B cell (primary cell): ENCODE measurements around the gene MAIP1. TPM values are rescaled to one million over a fixed set of nuclear protein-coding genes. Genes with fewer than 3 reads are reported as not detected.

Experiments used
- ATAC-seq: fragments of 200-7000 bp; cut with Tn5 transposase; one replicate; pipeline ENCODE4 v1.10.0; 2021; ENCODE audit warnings: low read depth, mild to moderate bottlenecking, moderate number of reproducible peaks, moderate library complexity
- CTCF ChIA-PET: fragments of 350-600 bp; sonication (Branson Sonifier 250); formaldehyde crosslinking; loops from one replicate; lab custom pipeline; 2021; ENCODE audit warnings: antibody characterized with exemption, inconsistent platforms; lab: Charles Lee
- POLR2A ChIA-PET: fragments of 350-600 bp; sonication (Branson Sonifier 250); formaldehyde crosslinking; loops from one replicate; lab custom pipeline; 2021; ENCODE audit warnings: antibody characterized with exemption; lab: Charles Lee
- DNase-seq: peaks from one replicate; pipeline ENCODE4 v3.0.0; 2013
- H2AFZ ChIP-seq: 2 replicates; pipeline ENCODE4 v1.6.1; 2012; ENCODE audit warnings: mild to moderate bottlenecking, low read depth, low read length; ENCODE audit not compliant: insufficient read depth, poor library complexity, severe bottlenecking
- H3K27ac ChIP-seq, 2 donors: 1 replicate in 1 of 2; 2 replicates in 1 of 2; pipeline ENCODE4 v1.5.1; 2012 to 2013; ENCODE audit warnings: low read length in 2 of 2, mild to moderate bottlenecking in 2 of 2, moderate library complexity in 1 of 2
- H3K27me3 ChIP-seq, 4 experiments: fragments of 200-600 bp in 1 of 4; sonication (generic) in 1 of 4; replicated peaks in 1 of 4; 1 replicate in 2 of 4; 2 replicates in 2 of 4; pipeline versions ENCODE4 v1.6.1 to v1.7.0; 2013 to 2016; ENCODE audit warnings: low read length in 3 of 4, mild to moderate bottlenecking in 2 of 4, mixed read lengths in 1 of 4, moderate library complexity in 1 of 4; ENCODE audit not compliant: insufficient read depth in 4 of 4, control insufficient read depth in 3 of 4; ENCODE audit errors: control extremely low read depth in 1 of 4
- H3K36me3 ChIP-seq, 2 experiments: replicated peaks in 1 of 2; 1 replicate in 1 of 2; 2 replicates in 1 of 2; pipeline versions ENCODE4 v1.6.1 to v1.7.1; 2013; ENCODE audit warnings: low read length in 1 of 2; ENCODE audit not compliant: insufficient read depth in 2 of 2, control insufficient read depth in 1 of 2; ENCODE audit errors: control extremely low read depth in 1 of 2, extremely low read depth in 1 of 2
- H3K4me1 ChIP-seq, 2 donors: fragments of 200-600 bp in 1 of 2; sonication (generic) in 1 of 2; 1 replicate in 1 of 2; 2 replicates in 1 of 2; pipeline versions ENCODE4 v1.5.1 to v1.6.1; 2013 to 2017; ENCODE audit warnings: low read length in 2 of 2; ENCODE audit not compliant: control insufficient read depth in 2 of 2, insufficient read depth in 2 of 2
- H3K4me2 ChIP-seq: replicated peaks from 2 replicates; pipeline ENCODE3; 2012; ENCODE audit warnings: mild to moderate bottlenecking, low read depth, low read length; ENCODE audit not compliant: poor library complexity, severe bottlenecking
- H3K4me3 ChIP-seq, 5 experiments: fragments of 200-600 bp in 1 of 5; sonication (generic) in 1 of 5; 1 replicate in 3 of 5; 2 replicates in 2 of 5; pipeline versions ENCODE4 v1.5.1 to v1.7.0; 2011 to 2016; ENCODE audit warnings: low read length in 4 of 5, mild to moderate bottlenecking in 4 of 5, low read depth in 2 of 5, control low read depth in 1 of 5, moderate library complexity in 1 of 5; ENCODE audit not compliant: insufficient read depth in 1 of 5; ENCODE audit errors: control extremely low read depth in 1 of 5, extremely low read depth in 1 of 5
- H3K79me2 ChIP-seq: fragments of 200-600 bp; sonication (generic); one replicate; pipeline ENCODE4 v1.6.0; 2016; ENCODE audit warnings: low read length; ENCODE audit not compliant: control insufficient read depth, insufficient read depth
- H3K9ac ChIP-seq: fragments of 200-600 bp; sonication (generic); 2 replicates; pipeline ENCODE4 v1.6.1; 2017; ENCODE audit warnings: mild to moderate bottlenecking, low read length, moderate library complexity
- H3K9me3 ChIP-seq, 3 donors: one replicate each; pipeline versions ENCODE4 v1.6.1 to v1.7.1; 2013; ENCODE audit warnings: low read length in 2 of 3; ENCODE audit not compliant: control insufficient read depth in 2 of 3, insufficient read depth in 1 of 3; ENCODE audit errors: control extremely low read depth in 1 of 3
- H4K20me1 ChIP-seq: 2 replicates; pipeline ENCODE4 v1.6.0; 2012; ENCODE audit warnings: mild to moderate bottlenecking, low read length; ENCODE audit not compliant: insufficient read depth, control insufficient read depth, poor library complexity, severe bottlenecking
- H3K27ac Mint-ChIP-seq: one replicate; pipeline ENCODE4 v1.8.0; 2021; ENCODE audit warnings: mixed read lengths
- H3K27me3 Mint-ChIP-seq: one replicate; pipeline ENCODE4 v1.8.0; 2021; ENCODE audit warnings: mixed read lengths
- H3K4me1 Mint-ChIP-seq: one replicate; pipeline ENCODE4 v1.8.0; 2021; ENCODE audit warnings: mixed read lengths
- H3K4me3 Mint-ChIP-seq: one replicate; pipeline ENCODE4 v1.8.0; 2021; ENCODE audit warnings: mixed read lengths
- H3K9me3 Mint-ChIP-seq: one replicate; pipeline ENCODE4 v1.8.0; 2022; ENCODE audit warnings: mixed read lengths; ENCODE audit not compliant: insufficient read depth
- EZH2 ChIP-seq: IDR thresholded peaks from 2 replicates; pipeline ENCODE4 v1.6.1; 2012; ENCODE audit warnings: borderline replicate concordance, low read depth, mild to moderate bottlenecking, moderate library complexity, low read length; ENCODE audit not compliant: insufficient read depth, poor library complexity, severe bottlenecking
- WGBS: methylation state at CpG from one replicate; pipeline ENCODE4 v1.1.5; 2013; ENCODE audit warnings: missing lambda C conversion rate; ENCODE audit not compliant: insufficient coverage; 5-methylcytosine and 5-hydroxymethylcytosine counted together
- intact Hi-C: fragments of 100-400 bp; cut with micrococcal nuclease; formaldehyde crosslinking; loops from one replicate; pipeline ENCODE4 v1.10.0; 2022
- polyA plus RNA-seq: library from polyadenylated mRNA; depleted of rRNA; stranded (reverse); fragments of >200 nt; gene quantifications from 2 replicates; pipeline ENCODE4 v1.2.3, GENCODE V29; 2012
- total RNA-seq, 2 donors: library from RNA; stranded (reverse); fragments of 120-200 nt in 1 of 2; gene quantifications; 1 replicate in 1 of 2; 2 replicates in 1 of 2; pipeline versions ENCODE4 v1.2.3 to v1.2.4, GENCODE V29; 2013 to 2022
- TF ChIP-seq, protein P1 (sequence below): fragments of 200-600 bp; IDR thresholded peaks from one replicate; pipeline ENCODE4 v1.8.0; 2022; ENCODE audit warnings: antibody characterized with exemption, mild to moderate bottlenecking

MAIP1 gene
- total and polyA plus RNA-seq, 2 donors (not counting 1 experiment from before 2014, with no cell fraction given): 14.4 to 15.8 TPM

DNA sequence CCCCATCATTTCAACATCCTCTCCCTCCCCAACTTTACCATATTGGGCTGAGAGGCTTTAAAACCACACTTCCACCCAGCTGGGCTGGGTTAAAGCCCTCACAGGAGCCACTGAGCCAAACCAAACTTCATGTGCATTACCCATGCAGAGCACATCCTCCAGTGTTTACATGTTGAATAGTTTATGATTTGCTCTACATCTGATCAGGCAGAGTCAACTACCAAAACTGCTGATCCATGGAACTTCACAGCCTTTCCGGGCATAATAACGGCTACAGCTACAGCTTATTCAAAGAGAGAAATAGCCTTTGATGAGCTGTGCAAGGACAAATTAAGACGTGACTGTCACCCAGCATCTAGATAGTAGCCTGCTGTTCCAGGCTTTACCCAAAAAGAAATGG is 39.0 kb downstream of the MAIP1 start:
- Histone ChIP-seq H2AFZ (no peak overlapping the region), H4K20me1 (no peaks in the 10 kb centered on the region)
- no peak overlapping the region for H3K27ac Mint-ChIP-seq

DNA sequence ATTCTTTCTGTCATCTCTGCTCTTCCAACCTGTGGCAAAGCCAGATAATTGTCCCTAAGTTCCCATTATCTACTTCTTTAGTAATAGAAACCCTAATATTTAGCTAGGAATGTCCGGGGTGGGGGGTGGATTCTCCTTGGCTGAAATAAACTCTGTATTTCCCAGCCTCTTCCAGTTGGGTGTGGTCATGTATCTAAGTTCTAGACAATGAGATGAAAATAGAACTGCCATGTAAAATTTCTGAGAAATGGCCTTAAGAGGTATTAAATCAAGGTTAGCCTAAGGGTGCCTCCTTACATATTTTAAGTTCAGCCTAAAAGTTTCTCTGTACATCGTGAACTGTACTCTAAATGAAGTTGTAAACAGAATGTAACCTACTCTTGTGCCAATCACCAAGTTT is 39.5 kb downstream of the MAIP1 start:
- no peaks in the 10 kb centered on the region for H3K4me1 Mint-ChIP-seq
- H3K9me3 Mint-ChIP-seq: no peaks in the 10 kb centered on the region
- no peak overlapping the region for H3K4me3 ChIP-seq
- H3K4me1 ChIP-seq: no peaks in the 10 kb centered on the region
- no peak overlapping the region for H2AFZ ChIP-seq
- no peak overlapping the region for H3K27ac ChIP-seq
- no CpG with 5 or more reads among the region's 2 CpGs for WGBS
- DNase-seq (no peak), ATAC-seq (no peak)
- TF ChIP-seq, protein P1, sequence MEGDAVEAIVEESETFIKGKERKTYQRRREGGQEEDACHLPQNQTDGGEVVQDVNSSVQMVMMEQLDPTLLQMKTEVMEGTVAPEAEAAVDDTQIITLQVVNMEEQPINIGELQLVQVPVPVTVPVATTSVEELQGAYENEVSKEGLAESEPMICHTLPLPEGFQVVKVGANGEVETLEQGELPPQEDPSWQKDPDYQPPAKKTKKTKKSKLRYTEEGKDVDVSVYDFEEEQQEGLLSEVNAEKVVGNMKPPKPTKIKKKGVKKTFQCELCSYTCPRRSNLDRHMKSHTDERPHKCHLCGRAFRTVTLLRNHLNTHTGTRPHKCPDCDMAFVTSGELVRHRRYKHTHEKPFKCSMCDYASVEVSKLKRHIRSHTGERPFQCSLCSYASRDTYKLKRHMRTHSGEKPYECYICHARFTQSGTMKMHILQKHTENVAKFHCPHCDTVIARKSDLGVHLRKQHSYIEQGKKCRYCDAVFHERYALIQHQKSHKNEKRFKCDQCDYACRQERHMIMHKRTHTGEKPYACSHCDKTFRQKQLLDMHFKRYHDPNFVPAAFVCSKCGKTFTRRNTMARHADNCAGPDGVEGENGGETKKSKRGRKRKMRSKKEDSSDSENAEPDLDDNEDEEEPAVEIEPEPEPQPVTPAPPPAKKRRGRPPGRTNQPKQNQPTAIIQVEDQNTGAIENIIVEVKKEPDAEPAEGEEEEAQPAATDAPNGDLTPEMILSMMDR: no peak
- TF ChIP-seq EZH2: no peak
- H3K36me3 ChIP-seq: no peaks in the 10 kb centered on the region
- no peaks in the 10 kb centered on the region for H4K20me1 ChIP-seq
- no peaks in the 10 kb centered on the region for H3K79me2 ChIP-seq
- intact Hi-C loops: no loop called here
- CTCF ChIA-PET: no interaction called here
- H3K4me2 ChIP-seq: no peak overlapping the region
- peaks cover 4% of the 10 kb centered on the region for H3K27me3 Mint-ChIP-seq
- no peak overlapping the region for H3K27ac Mint-ChIP-seq
- no peak overlapping the region for H3K9ac ChIP-seq
- no peaks in the 10 kb centered on the region for H3K9me3 ChIP-seq
- no peak overlapping the region for H3K4me3 Mint-ChIP-seq
- H3K27me3 ChIP-seq: peaks cover 0 to 2% (median 0%) of the 10 kb centered on the region in 4 experiments
- POLR2A ChIA-PET: no interaction called here

More for the DNA sequence above, 39.0 kb downstream of the MAIP1 start:
- Histone ChIP-seq H3K9ac (no peak overlapping the region), H3K9me3 (no peaks in the 10 kb centered on the region), H3K27me3 (peaks cover 0 to 2% (median 0%) of the 10 kb centered on the region in 4 experiments), H3K36me3 (no peaks in the 10 kb centered on the region), H3K4me3 (no peak overlapping the region), H3K4me1 (no peaks in the 10 kb centered on the region), H3K79me2 (no peaks in the 10 kb centered on the region), H3K27ac (no peak overlapping the region), H3K4me2 (no peak overlapping the region)
- no peak overlapping the region for H3K4me3 Mint-ChIP-seq
- TF ChIP-seq, protein P1: no peak
- no peak for TF ChIP-seq EZH2
- ATAC-seq: no peak
- H3K27me3 Mint-ChIP-seq: peaks cover 4% of the 10 kb centered on the region
- ChIA-PET CTCF (no interaction called here), POLR2A (no interaction called here)
- 86% methylated on average over 1 of the region's 3 CpGs for WGBS
- no peak for DNase-seq
- H3K4me1 Mint-ChIP-seq: no peaks in the 10 kb centered on the region
- no peaks in the 10 kb centered on the region for H3K9me3 Mint-ChIP-seq
- intact Hi-C loops: no loop called here
